Activated CD8-positive, alpha-beta T cell treated with anti-CD3 and anti-CD28 coated beads, Interleukin-2, amount 10 ng/mL, durations not matched to agents 7 days and 5 days (primary cell): Measurements from ENCODE around the gene MAB21L4. TPM values are rescaled to one million over a fixed set of nuclear protein-coding genes. Genes with fewer than 3 reads are reported as not detected.

Source experiments
- ATAC-seq: fragments of 150-1000 bp; cut with Tn5 transposase; one replicate; pipeline ENCODE4 v1.10.0; 2021; ENCODE audit warnings: moderate library complexity
- CTCF ChIA-PET: fragments of 350-600 bp; sonication (Branson Sonifier 250); formaldehyde crosslinking; loops from one replicate; lab custom pipeline; 2021; ENCODE audit warnings: antibody characterized with exemption; lab: Charles Lee
- POLR2A ChIA-PET: fragments of 350-600 bp; sonication (Branson Sonifier 250); formaldehyde crosslinking; loops from one replicate; lab custom pipeline; 2021; ENCODE audit warnings: antibody characterized with exemption; lab: Charles Lee
- DNase-seq: peaks from one replicate; pipeline ENCODE4 v3.0.0-alpha.2; 2020
- H3K27ac Mint-ChIP-seq: one replicate; pipeline ENCODE4 v1.8.0; 2021; ENCODE audit warnings: mild to moderate bottlenecking, mixed read lengths
- H3K27me3 Mint-ChIP-seq: one replicate; pipeline ENCODE4 v1.8.0; 2021; ENCODE audit warnings: low read depth, mixed read lengths
- H3K36me3 Mint-ChIP-seq: one replicate; pipeline ENCODE4 v1.8.0; 2021; ENCODE audit warnings: low read depth, mixed read lengths
- H3K4me1 Mint-ChIP-seq: one replicate; pipeline ENCODE4 v1.8.0; 2021; ENCODE audit warnings: low read depth, mixed read lengths
- H3K4me3 Mint-ChIP-seq: one replicate; pipeline ENCODE4 v1.8.0; 2021; ENCODE audit warnings: mild to moderate bottlenecking, mixed read lengths
- H3K9me3 Mint-ChIP-seq: one replicate; pipeline ENCODE4 v1.8.0; 2022; ENCODE audit warnings: mixed read lengths; ENCODE audit not compliant: insufficient read depth
- total RNA-seq, 2 experiments: library from RNA; stranded (reverse); gene quantifications; one replicate each; pipeline ENCODE4 v1.2.3, GENCODE V29; 2021

MAB21L4 gene
- total RNA-seq, 2 experiments from 2014 or later: not detected

DNA sequence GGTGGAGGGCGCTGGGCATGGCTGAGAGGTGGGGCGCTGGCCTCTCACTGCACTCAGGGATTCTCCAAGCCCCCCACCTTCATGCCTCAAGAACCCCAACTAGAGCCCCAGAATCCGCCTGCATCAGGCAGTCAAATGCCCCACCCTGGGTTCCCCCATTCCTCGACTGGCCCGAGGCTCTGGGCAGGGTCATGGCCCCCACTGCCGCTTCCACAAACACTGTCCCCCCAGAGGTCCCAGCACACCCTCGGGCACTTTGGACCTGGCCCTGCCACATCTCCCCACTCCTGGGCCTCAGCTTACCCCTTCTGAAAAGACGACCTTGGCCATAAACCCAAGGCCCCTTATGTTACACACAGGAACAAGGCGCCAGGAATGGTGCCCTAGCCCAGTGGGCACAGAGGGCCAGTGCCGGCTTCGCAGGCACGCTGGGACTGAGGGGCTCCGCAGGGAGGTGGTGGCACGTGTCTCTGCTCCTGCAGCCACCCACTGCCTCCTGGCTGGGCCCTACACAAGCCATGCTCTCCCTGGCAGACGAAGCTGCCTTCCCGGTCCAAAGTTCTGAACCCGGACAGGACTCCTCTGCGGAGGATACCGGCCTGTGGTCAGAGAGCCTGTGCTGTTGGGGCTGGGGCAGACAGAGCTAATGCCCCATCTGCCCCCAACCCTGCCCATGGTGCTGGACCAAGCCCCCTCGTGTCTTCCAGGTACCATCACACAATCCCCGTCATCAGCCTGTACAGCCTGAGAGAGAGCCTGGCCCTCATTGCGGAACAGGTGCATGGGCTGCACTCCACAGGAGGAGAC lies 20.5 kb downstream of the MAB21L4 start:
- ATAC-seq (no peak), DNase-seq (no peak)
- H3K36me3 Mint-ChIP-seq: no peaks in the 10 kb centered on the region
- H3K4me3 Mint-ChIP-seq: no peak overlapping the region
- no peaks in the 10 kb centered on the region for H3K4me1 Mint-ChIP-seq
- no peaks in the 10 kb centered on the region for H3K9me3 Mint-ChIP-seq
- no peaks in the 10 kb centered on the region for H3K27me3 Mint-ChIP-seq
- ChIA-PET CTCF (no interaction called here), POLR2A (no interaction called here)
- no peak overlapping the region for H3K27ac Mint-ChIP-seq

DNA sequence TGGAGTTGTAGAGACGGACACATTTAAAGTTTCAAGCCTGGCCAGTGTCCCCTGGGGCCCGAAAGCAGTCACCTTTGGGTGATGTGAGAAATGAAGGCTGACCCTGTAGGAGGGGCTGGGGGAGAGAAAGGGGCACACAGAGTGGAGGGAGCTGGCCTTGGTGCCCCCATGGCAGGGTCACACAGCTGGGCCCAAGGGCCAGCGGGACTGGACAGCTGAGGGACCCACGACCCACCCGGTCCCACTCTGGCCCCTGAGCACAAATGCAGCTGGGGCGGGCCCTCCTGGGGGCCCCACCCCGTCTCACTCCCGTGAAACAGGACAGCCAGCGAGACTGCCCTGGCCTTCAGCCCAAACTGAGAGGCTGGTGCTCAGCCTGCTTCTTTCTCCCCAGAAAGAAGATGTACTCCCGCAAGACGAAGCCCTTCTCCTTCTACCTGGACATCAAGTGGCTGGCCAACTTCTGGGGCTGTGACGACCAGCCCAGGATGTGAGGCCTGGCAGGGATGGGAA lies 21.2 kb downstream of the MAB21L4 start:
- Mint-ChIP-seq H3K27me3 (no peaks in the 10 kb centered on the region), H3K4me3 (no peak overlapping the region), H3K27ac (no peak overlapping the region), H3K9me3 (no peaks in the 10 kb centered on the region), H3K36me3 (no peaks in the 10 kb centered on the region), H3K4me1 (no peaks in the 10 kb centered on the region)
- no peak for ATAC-seq
- ChIA-PET POLR2A (no interaction called here), CTCF (no interaction called here)
- no peak for DNase-seq

DNA sequence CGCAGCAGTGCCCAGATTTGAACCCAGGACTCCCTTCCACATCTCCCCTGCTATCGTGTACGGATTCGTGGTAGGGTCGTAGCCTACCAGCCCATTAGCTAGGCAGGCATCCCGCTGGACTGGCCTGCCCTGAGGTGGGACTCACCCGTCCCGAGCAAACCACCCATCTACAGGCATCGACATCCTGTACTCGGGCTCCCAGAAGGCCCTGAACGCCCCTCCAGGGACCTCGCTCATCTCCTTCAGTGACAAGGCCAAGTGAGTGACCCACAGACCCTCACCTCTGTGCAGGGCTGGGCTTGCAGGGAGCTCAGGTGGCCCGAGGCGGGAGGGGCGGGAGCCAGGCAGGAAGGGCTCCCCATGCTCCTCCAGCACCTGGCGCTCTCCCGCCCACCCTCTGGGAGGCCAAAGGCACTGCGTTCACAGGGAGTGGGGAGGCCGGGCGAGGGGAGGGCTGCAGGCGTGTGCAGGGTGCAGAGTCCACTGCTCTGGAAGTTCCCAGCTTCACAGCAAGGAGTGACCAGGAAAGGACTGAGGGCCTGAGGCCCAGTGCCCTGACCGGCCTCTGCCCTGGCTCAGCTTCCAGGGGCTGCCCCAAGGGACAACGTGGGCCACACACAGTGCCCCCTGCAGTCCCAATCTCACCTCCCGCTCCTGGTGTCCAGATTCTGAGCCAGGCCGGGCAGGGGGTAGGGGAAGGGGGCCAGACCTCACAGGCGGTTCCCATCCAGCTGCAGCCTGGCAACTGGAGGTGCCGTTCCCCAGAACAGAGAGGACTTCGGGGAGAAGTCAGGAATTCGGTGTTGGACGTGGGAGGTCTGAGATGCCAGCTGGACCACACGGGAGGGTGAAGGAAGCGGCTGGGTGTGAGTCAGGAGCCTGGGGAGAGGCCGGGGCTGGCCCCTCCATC lies 21.9 kb downstream of the MAB21L4 start:
- ChIA-PET POLR2A (no interaction called here), CTCF (no interaction called here)
- no peak for ATAC-seq
- H3K27me3 Mint-ChIP-seq: no peaks in the 10 kb centered on the region
- no peak overlapping the region for H3K27ac Mint-ChIP-seq
- no peaks in the 10 kb centered on the region for H3K9me3 Mint-ChIP-seq
- no peak for DNase-seq
- H3K4me3 Mint-ChIP-seq: no peak overlapping the region
- no peaks in the 10 kb centered on the region for H3K4me1 Mint-ChIP-seq
- no peaks in the 10 kb centered on the region for H3K36me3 Mint-ChIP-seq

DNA sequence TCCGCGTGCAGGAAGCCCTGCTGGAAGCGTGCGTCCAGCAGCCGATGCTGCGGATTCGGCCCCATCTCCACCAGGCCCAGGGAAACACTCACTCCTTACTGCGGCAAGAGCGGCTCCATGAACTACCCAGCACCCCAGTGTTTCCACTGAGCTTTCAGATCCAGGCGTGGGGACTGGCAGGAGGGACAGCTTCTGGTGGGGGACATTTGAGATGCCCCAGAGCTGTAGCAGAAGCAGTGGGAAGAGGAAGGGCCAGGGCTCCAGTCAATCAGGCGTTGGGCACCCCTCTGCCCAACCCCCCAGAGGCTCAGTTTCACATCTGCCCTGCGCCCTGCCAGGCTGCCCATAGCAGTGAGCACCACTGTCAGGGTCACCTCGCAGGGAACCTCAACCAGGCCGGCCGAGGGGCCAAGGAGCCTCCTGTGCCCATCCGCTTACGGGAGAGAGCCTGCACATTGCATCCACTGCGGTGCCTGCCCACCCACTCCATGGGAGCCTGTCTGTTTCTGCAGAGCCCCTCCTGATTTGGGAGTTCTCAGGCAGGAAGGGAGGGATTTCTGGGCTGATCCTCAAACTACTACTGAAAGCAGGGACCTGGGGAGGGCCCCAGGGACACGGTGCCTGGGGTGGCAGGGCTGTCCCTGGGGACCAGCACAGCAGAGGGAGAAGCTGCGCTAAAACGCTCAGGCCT lies 22.7 kb downstream of the MAB21L4 start:
- Mint-ChIP-seq H3K4me1 (no peaks in the 10 kb centered on the region), H3K9me3 (no peaks in the 10 kb centered on the region), H3K36me3 (no peaks in the 10 kb centered on the region), H3K27ac (no peak overlapping the region), H3K4me3 (no peak overlapping the region), H3K27me3 (no peaks in the 10 kb centered on the region)
- ChIA-PET POLR2A (no interaction called here), CTCF (no interaction called here)
- ATAC-seq (no peak), DNase-seq (no peak)

DNA sequence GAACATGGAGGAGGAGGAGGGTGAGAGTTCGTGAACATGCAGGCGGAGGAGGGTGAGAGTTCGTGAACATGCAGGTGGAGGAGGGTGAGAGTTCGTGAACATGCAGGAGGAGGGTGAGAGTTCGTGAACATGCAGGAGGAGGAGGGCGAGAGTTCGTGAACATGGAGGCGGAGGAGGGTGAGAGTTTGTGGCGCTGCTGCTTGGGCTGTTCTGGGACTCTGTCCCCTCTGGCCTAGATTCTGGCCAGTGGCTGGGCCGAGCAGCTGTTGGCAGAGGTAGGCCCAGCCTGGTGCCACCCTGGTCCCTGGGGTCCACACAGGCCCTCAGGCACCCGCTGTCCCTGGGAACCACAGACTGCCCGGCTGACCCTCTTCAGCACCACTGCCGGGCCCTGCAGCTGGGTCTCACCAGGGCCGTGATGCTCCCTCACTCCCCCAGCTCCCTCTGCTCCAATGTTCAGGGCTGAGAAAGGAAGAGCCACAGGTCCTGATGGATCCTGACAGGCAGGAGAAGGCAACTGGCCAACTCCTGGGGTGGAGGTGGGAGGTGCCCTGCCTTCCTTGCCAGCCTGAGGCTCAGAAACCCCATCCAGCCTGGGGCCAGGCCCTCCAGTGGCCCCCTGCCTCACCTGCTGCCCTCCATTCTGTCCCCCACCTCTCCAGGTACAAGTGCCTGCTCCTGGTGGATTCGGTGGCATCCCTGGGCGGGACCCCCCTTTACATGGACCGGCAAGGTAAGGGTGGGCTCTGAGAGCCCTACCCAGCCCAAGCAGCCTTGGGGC lies 23.4 kb downstream of the MAB21L4 start:
- ChIA-PET CTCF (no interaction called here), POLR2A (no interaction called here)

DNA sequence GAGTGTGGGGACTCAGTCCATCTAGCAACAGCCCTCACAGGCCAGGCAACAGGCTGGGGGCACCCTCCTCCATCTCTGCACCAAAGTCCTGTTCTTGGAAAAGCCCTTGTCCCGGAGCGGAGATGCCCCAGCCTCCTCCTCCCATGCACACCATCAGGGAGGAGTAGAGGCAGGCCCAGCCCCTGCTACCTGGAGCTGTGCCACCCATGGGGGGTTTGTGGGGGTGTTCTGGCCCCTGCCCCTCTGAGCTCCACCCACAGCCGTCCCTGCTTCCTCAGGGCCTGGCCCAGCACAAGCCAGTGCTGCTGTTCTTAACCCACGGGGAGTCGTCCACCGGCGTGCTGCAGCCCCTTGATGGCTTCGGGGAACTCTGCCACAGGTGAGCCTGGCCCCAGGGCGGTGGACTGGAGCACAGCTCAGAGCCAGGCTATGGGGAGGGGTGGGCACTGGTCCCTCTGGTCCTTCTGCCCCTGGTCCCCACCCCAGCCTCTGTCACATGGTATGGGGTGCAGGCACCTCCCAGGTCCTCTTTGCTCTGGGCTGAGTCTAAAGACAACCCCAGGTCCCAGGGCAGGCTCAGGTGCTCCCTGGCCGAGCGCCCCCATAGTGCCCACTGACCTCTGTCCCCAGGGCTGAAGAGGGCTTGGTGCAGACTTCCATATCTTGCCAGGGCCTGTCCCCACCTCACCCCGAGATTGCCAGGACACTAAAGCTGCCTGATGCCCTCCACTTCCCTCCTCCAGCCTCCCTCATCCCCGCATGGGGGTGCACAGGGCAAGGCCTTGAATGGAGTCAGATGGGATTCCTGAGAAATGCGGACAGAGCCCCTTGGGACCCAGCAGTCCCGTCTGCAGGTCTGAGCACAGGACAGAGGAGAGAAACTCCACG lies 24.6 kb downstream of the MAB21L4 start:
- no peaks in the 10 kb centered on the region for H3K4me1 Mint-ChIP-seq
- no peaks in the 10 kb centered on the region for H3K9me3 Mint-ChIP-seq
- no peaks in the 10 kb centered on the region for H3K36me3 Mint-ChIP-seq
- no peak overlapping the region for H3K27ac Mint-ChIP-seq
- ATAC-seq: no peak
- no peak overlapping the region for H3K4me3 Mint-ChIP-seq
- no peaks in the 10 kb centered on the region for H3K27me3 Mint-ChIP-seq
- no peak for DNase-seq
- POLR2A ChIA-PET: no interaction called here
- CTCF ChIA-PET: no interaction called here

More for the DNA sequence above, 23.4 kb downstream of the MAB21L4 start:
- Mint-ChIP-seq H3K27ac (no peak overlapping the region), H3K4me3 (no peak overlapping the region), H3K4me1 (no peaks in the 10 kb centered on the region), H3K27me3 (no peaks in the 10 kb centered on the region), H3K9me3 (no peaks in the 10 kb centered on the region), H3K36me3 (no peaks in the 10 kb centered on the region)
- DNase-seq: no peak
- ATAC-seq: no peak

DNA sequence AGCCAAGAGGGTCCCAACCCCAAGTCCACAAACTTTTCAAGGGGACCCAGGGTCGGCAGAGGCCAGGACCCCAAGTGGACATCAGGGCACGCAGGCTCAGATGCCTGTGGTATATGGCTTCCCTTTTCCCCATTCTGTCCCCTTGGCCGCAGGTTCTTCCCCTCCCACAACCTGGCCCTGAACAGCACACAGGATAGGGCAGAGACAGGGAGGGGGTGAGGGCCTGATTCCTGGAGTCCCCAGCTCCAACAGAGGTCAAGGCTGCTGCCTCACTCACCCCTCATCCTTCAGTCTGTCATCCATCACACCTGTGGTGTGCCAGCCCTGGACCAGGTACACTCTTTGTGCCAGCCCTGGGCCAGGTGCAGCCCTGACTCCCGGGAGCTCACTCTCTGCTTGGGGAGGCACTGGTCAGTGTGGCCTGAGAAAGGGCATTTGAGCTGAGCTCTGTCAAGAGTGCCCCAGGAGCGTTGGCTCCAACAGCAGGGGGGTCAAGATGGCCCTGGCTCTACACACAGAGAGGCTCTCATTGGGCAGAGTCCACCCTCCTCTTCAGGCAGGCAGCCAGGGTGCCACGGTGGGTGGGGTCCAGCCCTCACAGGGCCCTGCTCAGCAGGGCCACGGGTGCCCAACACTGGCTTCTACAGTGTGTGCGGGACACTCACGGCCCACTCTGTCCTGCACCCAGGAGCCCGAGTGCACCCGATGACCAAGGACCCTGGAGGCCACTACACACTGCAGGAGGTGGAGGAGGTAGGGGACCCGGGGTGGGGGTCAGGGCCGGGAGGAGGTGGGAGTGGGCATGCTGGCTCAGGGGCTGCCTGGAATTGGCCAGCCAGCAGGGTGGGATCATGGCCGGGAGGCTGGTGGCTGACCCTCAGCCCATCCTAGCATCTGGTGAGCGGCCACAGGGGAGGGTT lies 25.7 kb downstream of the MAB21L4 start:
- no peak overlapping the region for H3K27ac Mint-ChIP-seq
- CTCF ChIA-PET: no interaction called here
- H3K4me3 Mint-ChIP-seq: no peak overlapping the region
- H3K9me3 Mint-ChIP-seq: no peaks in the 10 kb centered on the region
- peaks cover 2% of the 10 kb centered on the region for H3K27me3 Mint-ChIP-seq
- ATAC-seq: no peak
- no peak for DNase-seq
- POLR2A ChIA-PET: no interaction called here
- H3K36me3 Mint-ChIP-seq: no peaks in the 10 kb centered on the region
- no peaks in the 10 kb centered on the region for H3K4me1 Mint-ChIP-seq

DNA sequence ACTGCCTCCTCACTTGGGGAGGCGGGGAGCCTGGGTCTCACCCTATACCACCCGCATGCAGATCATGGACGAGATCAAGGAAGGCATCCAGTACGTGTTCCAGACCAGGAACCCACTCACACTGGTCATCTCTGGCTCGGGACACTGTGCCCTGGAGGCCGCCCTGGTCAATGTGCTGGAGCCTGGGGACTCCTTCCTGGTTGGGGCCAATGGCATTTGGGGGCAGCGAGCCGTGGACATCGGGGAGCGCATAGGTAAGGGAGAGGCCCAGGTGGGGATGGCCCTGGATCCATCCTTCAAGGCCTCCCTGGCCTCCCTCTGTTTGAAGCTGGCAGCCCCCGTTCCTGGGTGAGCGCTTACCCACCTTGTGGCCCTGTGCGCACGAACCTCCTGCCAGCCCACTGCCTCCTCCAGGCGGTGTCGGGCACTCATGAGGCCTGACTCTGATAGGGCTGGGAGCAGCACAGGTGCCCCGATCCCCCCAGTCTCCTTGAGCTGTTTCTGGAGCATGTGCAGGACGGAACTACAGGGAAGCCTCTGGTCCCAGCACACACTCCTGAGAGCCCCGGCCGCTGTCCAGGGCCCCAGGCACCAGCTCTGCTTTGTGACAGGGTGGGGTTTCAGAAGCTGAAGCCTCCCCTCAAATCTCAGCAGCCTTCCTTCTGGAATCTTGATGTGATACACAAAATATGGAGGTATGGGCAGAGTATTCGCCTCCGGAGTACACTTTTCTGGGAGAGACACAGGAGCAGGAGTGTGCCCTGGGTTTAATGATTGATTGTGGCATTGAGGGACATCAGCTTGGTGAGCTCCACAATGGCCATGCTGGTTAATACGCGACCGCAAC lies 26.6 kb downstream of the MAB21L4 start:
- ChIA-PET POLR2A (no interaction called here), CTCF (no interaction called here)
- no peaks in the 10 kb centered on the region for H3K9me3 Mint-ChIP-seq
- H3K27me3 Mint-ChIP-seq: peaks cover 6% of the 10 kb centered on the region
- no peak for ATAC-seq
- no peak overlapping the region for H3K4me3 Mint-ChIP-seq
- DNase-seq: no peak
- H3K4me1 Mint-ChIP-seq: no peaks in the 10 kb centered on the region
- H3K36me3 Mint-ChIP-seq: no peaks in the 10 kb centered on the region
- H3K27ac Mint-ChIP-seq: no peak overlapping the region

DNA sequence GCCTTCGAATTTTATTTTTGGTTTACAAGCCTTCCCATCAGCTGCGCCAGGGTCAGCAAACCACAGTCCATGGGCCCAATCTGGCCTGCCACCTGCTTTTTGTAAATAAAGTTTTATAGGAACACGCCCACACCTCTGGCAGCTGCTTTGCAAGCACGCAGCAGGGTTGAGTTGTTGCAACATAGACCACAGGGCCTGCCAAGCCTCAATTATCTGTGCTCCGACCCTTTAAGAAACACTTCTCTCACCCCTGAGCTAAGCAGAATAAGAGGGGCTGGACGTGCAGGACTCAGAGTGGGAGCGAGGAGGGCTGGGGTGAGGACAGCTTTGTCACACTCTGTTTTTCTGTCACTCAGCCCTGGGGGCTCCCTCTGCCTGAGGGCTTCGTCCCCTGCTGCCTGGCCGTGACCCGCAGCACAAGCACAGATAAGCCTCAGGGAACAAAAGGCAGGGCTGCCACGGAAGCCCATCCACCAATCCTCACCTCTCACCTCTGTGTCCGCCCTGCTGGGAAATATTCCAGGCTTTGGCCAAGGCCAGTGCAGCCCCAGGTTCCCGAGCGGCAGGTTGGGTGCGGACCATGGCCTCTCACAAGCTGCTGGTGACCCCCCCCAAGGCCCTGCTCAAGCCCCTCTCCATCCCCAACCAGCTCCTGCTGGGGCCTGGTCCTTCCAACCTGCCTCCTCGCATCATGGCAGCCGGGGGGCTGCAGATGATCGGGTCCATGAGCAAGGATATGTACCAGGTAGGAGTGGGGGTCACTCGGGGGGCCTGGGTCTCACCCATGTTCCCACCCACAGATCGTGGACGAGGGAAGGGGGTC lies 27.5 kb downstream of the MAB21L4 start, which contains the start of gene AGXT:
Gene AGXT, plus strand, starts transcription at position 539 of the 823 bp plus-strand sequence. Its CDS starts 42 bp downstream, at position 581.
- DNase-seq: no peak
- peaks cover 10% of the 10 kb centered on the region for H3K27me3 Mint-ChIP-seq
- H3K36me3 Mint-ChIP-seq: no peaks in the 10 kb centered on the region
- ChIA-PET POLR2A (no interaction called here), CTCF (no interaction called here)
- no peak within 1 kb of the TSS for H3K4me3 Mint-ChIP-seq
- no peaks in the 10 kb centered on the region for H3K4me1 Mint-ChIP-seq
- ATAC-seq: no peak
- no peak within 1 kb of the TSS for H3K27ac Mint-ChIP-seq
- no peaks in the 10 kb centered on the region for H3K9me3 Mint-ChIP-seq
